K562 (cell line): Measurements from ENCODE around the gene TECTA. TPM values are rescaled to one million over a fixed set of nuclear protein-coding genes. Genes with fewer than 3 reads are reported as not detected.

Experiments used
- ATAC-seq: fragments of 200-7000 bp; cut with Tn5 transposase; 3 replicates; pipeline ENCODE4 v1.9.1; 2020; ENCODE audit warnings: moderate library complexity
- BruUV-seq: library from RNA; stranded (reverse); fragments of 400-500 nt; replicated peaks from 2 replicates; lab custom pipeline; 2021; lab: Mats Ljungman, UMichigan
- CTCF ChIA-PET: fragments of 300-600 bp; formaldehyde crosslinking; extraction: SDS; loops from one replicate; lab custom pipeline; 2021; ENCODE audit warnings: low intra/inter-chr PET ratio; lab: Yijun Ruan, JAX
- POLR2A ChIA-PET: fragments of 300-600, 350-650 bp; sonication (Branson Sonifier 250); formaldehyde crosslinking; extraction: SDS; loops from one replicate; lab custom pipeline; 2021; ENCODE audit warnings: antibody characterized with exemption, inconsistent platforms; lab: Yijun Ruan, JAX
- DNase-seq, 4 experiments: peaks; one replicate each; pipeline versions ENCODE4 v3.0.0 to v3.0.0-alpha.2; 2011 to 2018; ENCODE audit warnings: low spot score in 3 of 4, mixed read lengths in 3 of 4; ENCODE audit errors: extremely low read depth in 1 of 4
- FAIRE-seq: peaks from 2 replicates; lab custom pipeline; 2011; peaks lifted over from hg19 to GRCh38; lab: Jason Lieb, UNC
- H2AFZ ChIP-seq: 2 replicates; pipeline ENCODE4 v1.6.0; 2011; ENCODE audit warnings: low read depth, low read length, control low read depth, inconsistent platforms
- H3K27ac ChIP-seq: fragments of 200-600 bp; 3 replicates; pipeline ENCODE4 v1.8.0; 2011; ENCODE audit warnings: low read depth, mild to moderate bottlenecking, control low read depth, inconsistent platforms, low read length, moderate library complexity, mixed read lengths; ENCODE audit errors: extremely low read depth
- H3K27me3 ChIP-seq, 2 experiments: fragments of 300-600 bp in 1 of 2; 2 replicates in 1 of 2; 3 replicates in 1 of 2; pipeline versions ENCODE4 v1.6.0 to v1.8.0; 2011; ENCODE audit warnings: inconsistent platforms in 2 of 2, low read length in 2 of 2, mild to moderate bottlenecking in 1 of 2, mixed read lengths in 1 of 2, moderate library complexity in 1 of 2; ENCODE audit not compliant: control insufficient read depth in 2 of 2, insufficient read depth in 2 of 2
- H3K36me3 ChIP-seq: fragments of 300-600 bp; 3 replicates; pipeline ENCODE4 v1.8.0; 2011; ENCODE audit warnings: mild to moderate bottlenecking, low read length, inconsistent platforms; ENCODE audit not compliant: control insufficient read depth, insufficient read depth
- H3K4me1 ChIP-seq, 2 experiments: fragments of 200-600 bp in 1 of 2; replicated peaks in 1 of 2; 2 replicates in 1 of 2; 3 replicates in 1 of 2; pipeline versions ENCODE4 v1.5.1 to v1.8.0; 2011; ENCODE audit warnings: inconsistent platforms in 2 of 2, low read length in 2 of 2, mild to moderate bottlenecking in 1 of 2, mixed read lengths in 1 of 2, moderate library complexity in 1 of 2; ENCODE audit not compliant: control insufficient read depth in 2 of 2, insufficient read depth in 2 of 2
- H3K4me2 ChIP-seq: 2 replicates; pipeline ENCODE4 v1.6.1; 2011; ENCODE audit warnings: low read length, control low read depth, inconsistent platforms, mixed read lengths; ENCODE audit not compliant: insufficient read depth
- H3K4me3 ChIP-seq: fragments of 200-600 bp; sonication (generic), shearing (Covaris generic); 2 replicates; pipeline ENCODE4 v1.5.1; 2016; ENCODE audit warnings: control low read depth, inconsistent platforms
- H3K79me2 ChIP-seq: fragments of 200-600 bp; 3 replicates; pipeline ENCODE4 v1.8.0; 2011; ENCODE audit warnings: low read length, inconsistent platforms; ENCODE audit not compliant: control insufficient read depth, insufficient read depth
- H3K9ac ChIP-seq, 2 experiments: 2 replicates each; pipeline versions ENCODE4 v1.6.0 to v1.6.1; 2011; ENCODE audit warnings: low read depth in 2 of 2, low read length in 2 of 2, control low read depth in 1 of 2, inconsistent platforms in 1 of 2, mild to moderate bottlenecking in 1 of 2, mixed read lengths in 1 of 2; ENCODE audit not compliant: insufficient read depth in 1 of 2
- H3K9me1 ChIP-seq: one replicate; pipeline ENCODE4 v1.6.0; 2011; ENCODE audit warnings: inconsistent platforms, mild to moderate bottlenecking, low read length, moderate library complexity; ENCODE audit not compliant: control insufficient read depth, insufficient read depth
- H3K9me3 ChIP-seq: replicated peaks from 2 replicates; pipeline ENCODE4 v1.5.1; 2011; ENCODE audit warnings: low read depth, low read length, inconsistent platforms; ENCODE audit not compliant: control insufficient read depth, insufficient read depth
- H4K20me1 ChIP-seq: replicated peaks from 2 replicates; pipeline ENCODE4 v1.6.1; 2011; ENCODE audit warnings: low read length, inconsistent platforms, mixed read lengths; ENCODE audit not compliant: control insufficient read depth, insufficient read depth
- ARID1B ChIP-seq: fragments of 450-650 bp; IDR thresholded peaks from 2 replicates; pipeline ENCODE4 v1.6.1; 2016; ENCODE audit warnings: antibody characterized with exemption, mild to moderate bottlenecking, inconsistent platforms
- BDP1 ChIP-seq: IDR thresholded peaks from 3 replicates; pipeline ENCODE4 v1.6.1; 2011; ENCODE audit not compliant: insufficient read length, insufficient read depth
- CHCHD3 ChIP-seq: fragments of 250-450 bp; sonication (Bioruptor Pico); IDR thresholded peaks from 2 replicates; pipeline ENCODE4 v2.1.2; 2022; ENCODE audit warnings: mild to moderate bottlenecking
- ETV1 ChIP-seq: fragments of 450-650 bp; conservative IDR thresholded peaks from 2 replicates; pipeline ENCODE4 v1.6.1; 2016; ENCODE audit warnings: missing genetic modification characterization, control low read depth, low read depth, missing compliant biosample characterization
- FOSL1 ChIP-seq: fragments of 200-800 bp; sonication (Bioruptor generic); conservative IDR thresholded peaks from 2 replicates; pipeline ENCODE4 v1.6.1; 2016; ENCODE audit warnings: missing genetic modification characterization, missing compliant biosample characterization
- GABPA ChIP-seq: fragments of 200-800 bp; sonication (Bioruptor generic); conservative IDR thresholded peaks from 2 replicates; pipeline ENCODE4 v1.6.1; 2016; ENCODE audit warnings: low read depth, missing genetic modification characterization, missing compliant biosample characterization
- KDM2B ChIP-seq: fragments of 250-450 bp; sonication (Bioruptor Pico); IDR thresholded peaks from 2 replicates; pipeline ENCODE4 v1.8.0; 2021; ENCODE audit warnings: mild to moderate bottlenecking, moderate library complexity
- L3MBTL2 ChIP-seq: fragments of 450-650 bp; IDR thresholded peaks from 2 replicates; pipeline ENCODE4 v1.6.1; 2016; ENCODE audit warnings: mild to moderate bottlenecking, moderate library complexity
- LEF1 ChIP-seq: fragments of 450-650 bp; IDR thresholded peaks from 2 replicates; pipeline ENCODE4 v1.6.1; 2016; ENCODE audit warnings: mild to moderate bottlenecking
- MTA3 ChIP-seq: fragments of 450-650 bp; formaldehyde crosslinking; IDR thresholded peaks from 2 replicates; pipeline ENCODE4 v1.6.1; 2017; ENCODE audit warnings: mild to moderate bottlenecking, borderline replicate concordance
- PKNOX1 ChIP-seq: fragments of 450-650 bp; IDR thresholded peaks from 2 replicates; pipeline ENCODE4 v1.6.1; 2016
- PTBP1 ChIP-seq: fragments of 200-400 bp; formaldehyde crosslinking; IDR thresholded peaks from 2 replicates; pipeline ENCODE4 v1.6.1; 2017; ENCODE audit warnings: low read depth, low read length
- SETDB1 ChIP-seq: IDR thresholded peaks from one replicate; pipeline ENCODE4 v1.6.1; 2012; ENCODE audit warnings: low read length, control low read depth, inconsistent platforms
- SMARCA5 ChIP-seq: fragments of 450-650 bp; IDR thresholded peaks from 2 replicates; pipeline ENCODE4 v1.6.1; 2016
- TAF15 ChIP-seq: fragments of 200-400 bp; formaldehyde crosslinking; IDR thresholded peaks from 2 replicates; pipeline ENCODE4 v1.6.1; 2017; ENCODE audit warnings: mild to moderate bottlenecking, low read depth, low read length, moderate library complexity
- ZNF224 ChIP-seq: sonication (generic); formaldehyde crosslinking; IDR thresholded peaks from 2 replicates; pipeline ENCODE4 v1.8.0; 2022; ENCODE audit warnings: mild to moderate bottlenecking, missing genetic modification reagents
- ZNF717 ChIP-seq: fragments of 250-450 bp; sonication (Bioruptor Pico); IDR thresholded peaks from 2 replicates; pipeline ENCODE4 v1.5.0; 2021
- WGBS: fragments of 100-300 bp; shearing (Covaris generic); methylation state at CpG from one replicate; pipeline ENCODE4 v1.1.6; 2016; ENCODE audit warnings: low coverage, mixed read lengths; ENCODE audit not compliant: insufficient coverage; ENCODE audit errors: missing lambda C conversion rate; 5-methylcytosine and 5-hydroxymethylcytosine counted together
- in situ Hi-C: fragments of 300-500 bp; cut with MboI; formaldehyde crosslinking; loops from 4 replicates; pipeline ENCODE4 v1.15.0; 2018; ENCODE audit warnings: inconsistent platforms, mixed read lengths
- intact Hi-C: fragments of 100-400 bp; cut with micrococcal nuclease; formaldehyde crosslinking; loops from 2 replicates; pipeline ENCODE4 v1.14.2; 2022
- polyA plus RNA-seq, 8 experiments: library from polyadenylated mRNA; depleted of rRNA in 4 of 8; stranded (reverse) in 5 of 8; unstranded in 3 of 8; fragments of >200 nt; fragmentation: Nextera tagmentation in 2 of 8; fragmentation: Illumina TruSeq in 1 of 8; extraction: Ambion mirVana in 2 of 8; extraction: Trizol in 1 of 8; gene quantifications; 2 replicates each; pipeline versions ENCODE4 v1.2.1 to v1.2.3, GENCODE V29; 2011 to 2014; ENCODE audit warnings: inconsistent platforms in 1 of 8, missing spikeins in 1 of 8
- total RNA-seq, 7 experiments: library from RNA; depleted of rRNA in 6 of 7; stranded (reverse); fragments of >200 nt in 6 of 7; fragmentation: Illumina TruSeq in 2 of 7; extraction: Trizol in 2 of 7; gene quantifications; 2 replicates each; pipeline versions ENCODE4 v1.2.1 to v1.2.3, GENCODE V29; 2011 to 2021; ENCODE audit warnings: low replicate concordance in 1 of 7

Gene TECTA
- total and polyA plus RNA-seq, 9 of the 15 experiments (the other 6 are each of a cell fraction or from before 2014, with no cell fraction given): under 0.01 to 0.04 (median 0.03) TPM; not detected in 5

DNA sequence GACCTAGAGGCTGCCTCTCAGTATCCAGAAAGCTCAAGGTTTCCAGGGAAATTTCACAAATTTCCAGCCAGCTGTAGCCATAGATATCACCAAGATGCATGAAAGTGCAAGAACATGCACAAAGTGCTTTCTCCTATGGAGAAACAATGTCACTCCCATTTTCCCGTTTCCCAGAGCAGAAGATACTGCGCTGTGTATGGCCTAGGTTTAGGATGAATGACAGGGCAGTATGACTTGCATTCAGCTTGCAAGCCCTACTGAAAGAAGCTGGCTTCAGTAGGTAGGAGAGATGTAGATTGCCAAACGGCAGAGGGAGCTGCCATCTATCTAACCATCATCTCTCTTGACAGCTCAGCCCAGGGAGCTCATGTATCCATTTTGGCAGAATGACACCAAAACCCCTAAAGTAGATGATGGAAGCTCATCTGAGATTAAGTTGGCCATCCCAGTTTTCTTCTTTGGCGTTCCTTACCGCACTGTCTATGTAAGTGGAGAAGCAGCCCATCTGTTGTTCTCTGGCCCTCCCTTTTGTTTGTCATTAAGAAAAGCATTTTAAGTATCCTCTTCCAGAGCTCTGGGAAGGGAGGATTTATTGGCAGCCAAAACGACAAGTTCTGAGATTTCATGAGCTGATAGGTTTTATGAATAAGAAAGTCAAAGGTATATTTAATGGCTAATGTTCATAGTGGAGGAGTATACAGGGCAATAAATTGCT, 4.6 kb downstream of the TECTA start:
- CTCF ChIA-PET: no interaction called here
- in situ Hi-C loops (no loop called here), intact Hi-C loops (no loop called here)
- H3K4me3 ChIP-seq: no peak overlapping the region
- no peaks in the 10 kb centered on the region for H3K36me3 ChIP-seq
- H3K79me2 ChIP-seq: no peaks in the 10 kb centered on the region
- H4K20me1 ChIP-seq: no peaks in the 10 kb centered on the region
- H3K4me1 ChIP-seq: no peaks in the 10 kb centered on the region
- POLR2A ChIA-PET: no interaction called here
- H3K9me3 ChIP-seq: no peaks in the 10 kb centered on the region
- BruUV-seq: no TSS peak
- H3K4me2 ChIP-seq: no peak overlapping the region
- no peak overlapping the region for H3K27ac ChIP-seq
- DNase-seq (no peak), ATAC-seq (no peak), FAIRE-seq (no peak)
- H3K9me1 ChIP-seq: no peaks in the 10 kb centered on the region
- H3K9ac ChIP-seq: no peak overlapping the region
- H2AFZ ChIP-seq: no peak overlapping the region
- TF ChIP-seq PKNOX1: peak; percentile 29; the same call in 1 of the 2 replicates
- no peak for TF ChIP-seq MTA3
- peaks cover 4 to 16% of the 10 kb centered on the region in 2 experiments; a peak in 4 of 5 replicates for H3K27me3 ChIP-seq
- WGBS: 1% methylated on average over 6 of the region's 6 CpGs

- no peak overlapping the region for H3K27ac ChIP-seq
- intact Hi-C loops: no loop called here
- 0% methylated on average over 5 of the region's 5 CpGs for WGBS
- in situ Hi-C loops: no loop called here
- H3K4me3 ChIP-seq: no peak overlapping the region
- no peak overlapping the region for H3K9ac ChIP-seq
- no peaks in the 10 kb centered on the region for H3K9me3 ChIP-seq
- no peaks in the 10 kb centered on the region for H3K36me3 ChIP-seq
- DNase-seq (no peak), FAIRE-seq (no peak), ATAC-seq (no peak)
- no TSS peak for BruUV-seq
- ChIA-PET CTCF (no interaction called here), POLR2A (no interaction called here)
- H3K79me2 ChIP-seq: no peaks in the 10 kb centered on the region
- no peak overlapping the region for H3K4me2 ChIP-seq
- H3K9me1 ChIP-seq: no peaks in the 10 kb centered on the region
- no peak overlapping the region for H2AFZ ChIP-seq
- H4K20me1 ChIP-seq: no peaks in the 10 kb centered on the region
- H3K27me3 ChIP-seq: peaks cover 7 to 20% of the 10 kb centered on the region in 2 experiments
- H3K4me1 ChIP-seq: no peaks in the 10 kb centered on the region
- no peak for TF ChIP-seq L3MBTL2
- no peak for TF ChIP-seq FOSL1
- TF ChIP-seq PTBP1: no peak
- TF ChIP-seq BDP1: no peak
- no peak for TF ChIP-seq TAF15
- TF ChIP-seq KDM2B (CRISPR knock-in tag): no peak
- no peak for TF ChIP-seq ZNF717 (CRISPR knock-in tag)
- TF ChIP-seq ZNF224 (CRISPR knock-in tag): no peak
- TF ChIP-seq SMARCA5: no peak
- TF ChIP-seq LEF1: no peak
- TF ChIP-seq ARID1B: no peak
- TF ChIP-seq GABPA (tag): no peak
- TF ChIP-seq CHCHD3: no peak
- TF ChIP-seq SETDB1: no peak
- TF ChIP-seq ETV1: no peak
Observed at GRCh38 chr11:121106812-121107211, 5.8 kb downstream of the TECTA start.
